Activated CD4-positive, alpha-beta T cell treated with anti-CD3 and anti-CD28 coated beads for 36 hours (primary cell): Measurements from ENCODE around the gene ACTL7B. TPM values are rescaled to one million over a fixed set of nuclear protein-coding genes. Genes with fewer than 3 reads are reported as not detected.
"Not testable (repeated sequence)": the region's sequence is repeated elsewhere in the genome, so short reads cannot be mapped to it uniquely, and the experiment has no call there.

Experiments used
- ATAC-seq: fragments of 200-7000 bp; cut with Tn5 transposase; one replicate; pipeline ENCODE4 v1.10.0; 2021; ENCODE audit warnings: mild to moderate bottlenecking, moderate library complexity
- CTCF ChIA-PET: fragments of 350-600 bp; sonication (Branson Sonifier 250); formaldehyde crosslinking; loops from one replicate; lab custom pipeline; 2021; ENCODE audit warnings: antibody characterized with exemption; lab: Charles Lee
- POLR2A ChIA-PET: fragments of 350-600 bp; sonication (Branson Sonifier 250); formaldehyde crosslinking; loops from one replicate; lab custom pipeline; 2021; ENCODE audit warnings: antibody characterized with exemption, inconsistent platforms; lab: Charles Lee
- DNase-seq: peaks from one replicate; pipeline ENCODE4 v3.0.0-alpha.2; 2020
- H3K27ac Mint-ChIP-seq: one replicate; pipeline ENCODE4 v1.8.0; 2021; ENCODE audit warnings: mixed read lengths
- H3K27me3 Mint-ChIP-seq: one replicate; pipeline ENCODE4 v1.8.0; 2021; ENCODE audit warnings: mixed read lengths
- H3K36me3 Mint-ChIP-seq: one replicate; pipeline ENCODE4 v1.8.0; 2021; ENCODE audit warnings: low read depth, mixed read lengths
- H3K4me1 Mint-ChIP-seq: one replicate; pipeline ENCODE4 v1.8.0; 2021; ENCODE audit warnings: mixed read lengths
- H3K4me3 Mint-ChIP-seq: one replicate; pipeline ENCODE4 v1.8.0; 2021; ENCODE audit warnings: mild to moderate bottlenecking, moderate library complexity, mixed read lengths
- H3K9me3 Mint-ChIP-seq: one replicate; pipeline ENCODE4 v1.8.0; 2021; ENCODE audit warnings: low read depth, mixed read lengths
- intact Hi-C, 2 experiments: fragments of 100-400 bp; cut with DNase I in 1 of 2; cut with micrococcal nuclease in 1 of 2; formaldehyde crosslinking; loops; one replicate each; pipeline versions ENCODE4 v1.14.2 to v1.15.1; 2022 to 2024; cut with DNase I, micrococcal nuclease
- total RNA-seq, 2 experiments: library from RNA; stranded (reverse); gene quantifications; one replicate each; pipeline ENCODE4 v1.2.3, GENCODE V29; 2021

ACTL7B gene, protein sequence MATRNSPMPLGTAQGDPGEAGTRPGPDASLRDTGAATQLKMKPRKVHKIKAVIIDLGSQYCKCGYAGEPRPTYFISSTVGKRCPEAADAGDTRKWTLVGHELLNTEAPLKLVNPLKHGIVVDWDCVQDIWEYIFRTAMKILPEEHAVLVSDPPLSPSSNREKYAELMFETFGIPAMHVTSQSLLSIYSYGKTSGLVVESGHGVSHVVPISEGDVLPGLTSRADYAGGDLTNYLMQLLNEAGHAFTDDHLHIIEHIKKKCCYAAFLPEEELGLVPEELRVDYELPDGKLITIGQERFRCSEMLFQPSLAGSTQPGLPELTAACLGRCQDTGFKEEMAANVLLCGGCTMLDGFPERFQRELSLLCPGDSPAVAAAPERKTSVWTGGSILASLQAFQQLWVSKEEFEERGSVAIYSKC
- total RNA-seq: not detected

GRCh38 chr9:108855888-108856287 lies at the start of gene ACTL7B:
ACTL7B (minus strand) TSS chr9:108855986; CDS start chr9:108855930, 56 bp downstream.
- no peaks in the 10 kb centered on the region for H3K9me3 Mint-ChIP-seq
- no peak within 1 kb of the TSS for H3K27ac Mint-ChIP-seq
- intact Hi-C loops: no loop called here
- CTCF ChIA-PET: no interaction called here
- H3K36me3 Mint-ChIP-seq: no peaks in the 10 kb centered on the region
- H3K4me1 Mint-ChIP-seq: peaks cover 3% of the 10 kb centered on the region
- H3K27me3 Mint-ChIP-seq: peaks cover 2% of the 10 kb centered on the region
- DNase-seq: no peak
- ATAC-seq: no peak
- POLR2A ChIA-PET: no interaction called here
- H3K4me3 Mint-ChIP-seq: no peak within 1 kb of the TSS

DNA sequence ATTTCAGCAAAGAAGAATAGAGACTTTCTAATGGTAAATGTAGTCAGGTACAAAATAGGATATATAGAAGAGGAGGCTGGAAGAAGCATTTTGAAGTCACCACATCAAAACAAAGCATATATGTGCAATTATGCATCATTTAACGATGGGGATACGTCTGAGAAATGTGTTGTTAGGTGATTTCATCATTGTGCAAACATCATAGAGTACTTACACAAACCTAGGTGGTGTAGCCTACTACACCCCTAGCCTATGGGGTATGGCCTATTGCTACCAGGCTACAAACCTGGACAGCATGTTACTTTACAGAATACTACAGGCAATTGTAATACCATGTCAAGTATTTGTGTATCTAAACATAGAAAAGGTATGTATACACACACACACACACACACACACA lies 49.7 kb upstream of the ACTL7B start:
- ChIA-PET CTCF (no interaction called here), POLR2A (no interaction called here)
- Mint-ChIP-seq H3K27me3 (no peaks in the 10 kb centered on the region), H3K4me1 (no peaks in the 10 kb centered on the region), H3K36me3 (peaks cover 47% of the 10 kb centered on the region), H3K27ac (no peak overlapping the region), H3K4me3 (no peak overlapping the region), H3K9me3 (no peaks in the 10 kb centered on the region)
- intact Hi-C loops: no loop called here
- DNase-seq (no peak), ATAC-seq (no peak)

- ATAC-seq (no peak), DNase-seq (no peak)
- Mint-ChIP-seq H3K4me3 (no peak overlapping the region), H3K36me3 (peaks cover 45% of the 10 kb centered on the region), H3K27me3 (no peaks in the 10 kb centered on the region), H3K4me1 (no peaks in the 10 kb centered on the region), H3K27ac (no peak overlapping the region), H3K9me3 (no peaks in the 10 kb centered on the region)
- intact Hi-C loops: no loop called here
- CTCF ChIA-PET: interaction anchor here (1.7 kb wide), 1 partner anchor 8 kb away, joined by 3 read pairs; no protein-coding TSS in a partner anchor
- POLR2A ChIA-PET: no interaction called here
Measured at GRCh38 chr9:108904161-108904560, 48.4 kb upstream of the ACTL7B start.

- CTCF ChIA-PET: interaction anchor here (1.7 kb wide), 1 partner anchor 8 kb away, joined by 3 read pairs; no protein-coding TSS in a partner anchor
- Mint-ChIP-seq H3K36me3 (peaks cover 44% of the 10 kb centered on the region), H3K27ac (no peak overlapping the region), H3K4me1 (no peaks in the 10 kb centered on the region), H3K27me3 (no peaks in the 10 kb centered on the region), H3K4me3 (no peak overlapping the region), H3K9me3 (no peaks in the 10 kb centered on the region)
- DNase-seq (no peak), ATAC-seq (no peak)
- intact Hi-C loops: no loop called here
- POLR2A ChIA-PET: no interaction called here
Measured at GRCh38 chr9:108903420-108904103, 47.8 kb upstream of the ACTL7B start.

DNA sequence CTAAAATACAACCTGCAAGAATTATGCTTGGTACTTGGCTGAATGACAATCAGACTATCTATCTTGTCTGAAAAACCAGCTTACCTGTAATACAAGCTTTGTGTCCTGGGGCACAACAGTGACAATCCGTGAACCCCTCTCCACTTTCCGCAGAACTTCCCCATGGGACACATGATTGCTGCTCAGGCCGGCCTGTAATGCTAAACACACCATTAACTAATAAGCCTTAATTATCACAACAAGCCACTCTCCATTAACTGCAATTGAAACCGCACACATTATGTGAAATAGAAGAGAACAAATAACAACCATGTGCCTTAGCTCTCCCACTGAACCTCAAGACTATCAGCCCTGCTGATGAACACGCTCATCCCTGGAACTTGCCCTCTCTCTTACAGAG lies 44.4 kb upstream of the ACTL7B start:
- no peak overlapping the region for H3K27ac Mint-ChIP-seq
- CTCF ChIA-PET: interaction anchor here (0.6 kb wide), 1 partner anchor 250 kb away, joined by 3 read pairs; no protein-coding TSS in a partner anchor
- no peak for ATAC-seq
- no peaks in the 10 kb centered on the region for H3K9me3 Mint-ChIP-seq
- peaks cover 49% of the 10 kb centered on the region for H3K36me3 Mint-ChIP-seq
- POLR2A ChIA-PET: no interaction called here
- intact Hi-C loops: no loop called here
- no peaks in the 10 kb centered on the region for H3K27me3 Mint-ChIP-seq
- no peaks in the 10 kb centered on the region for H3K4me1 Mint-ChIP-seq
- no peak for DNase-seq
- no peak overlapping the region for H3K4me3 Mint-ChIP-seq

DNA sequence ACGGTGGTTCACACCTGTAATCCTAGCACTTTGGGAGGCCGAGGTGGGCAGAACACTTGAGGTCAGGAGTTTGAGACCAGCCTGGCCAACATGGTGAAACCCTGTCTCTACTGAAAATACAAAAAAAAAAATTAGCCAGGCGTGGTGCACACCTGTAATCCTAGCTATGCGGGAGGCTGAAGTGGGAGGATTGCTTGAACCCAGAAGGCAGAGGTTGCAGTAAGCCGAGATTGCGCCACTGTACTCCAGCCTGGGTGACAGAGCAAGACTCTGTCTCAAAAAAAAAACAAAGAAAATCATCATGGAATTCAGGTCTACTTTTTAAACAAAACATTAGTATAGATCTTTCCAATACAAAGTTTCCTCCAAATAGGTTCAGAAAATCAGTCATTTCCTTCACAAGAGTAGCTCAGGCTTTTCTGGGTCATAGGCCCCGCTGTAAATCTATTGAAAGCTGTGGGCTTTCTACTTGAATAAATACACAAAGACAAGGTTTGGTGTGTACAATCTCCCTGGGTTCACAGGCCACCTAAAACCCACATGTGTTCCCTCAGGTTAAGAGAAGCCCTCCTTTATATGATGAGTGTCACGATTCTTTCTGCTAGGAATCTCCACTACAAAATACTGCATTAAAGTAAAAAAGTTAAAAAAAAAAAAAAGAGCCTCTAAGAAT lies 43.4 kb upstream of the ACTL7B start:
- H3K36me3 Mint-ChIP-seq: peaks cover 55% of the 10 kb centered on the region
- H3K27me3 Mint-ChIP-seq, H3K4me3 Mint-ChIP-seq, ATAC-seq, H3K9me3 Mint-ChIP-seq, H3K4me1 Mint-ChIP-seq, intact Hi-C loops, H3K27ac Mint-ChIP-seq, DNase-seq, POLR2A ChIA-PET: not testable (repeated sequence)
- CTCF ChIA-PET: interaction anchor here (0.6 to 1.2 kb wide), 2 partner anchors 11 to 249 kb away, joined by 3 to 4 read pairs; no protein-coding TSS in a partner anchor

DNA sequence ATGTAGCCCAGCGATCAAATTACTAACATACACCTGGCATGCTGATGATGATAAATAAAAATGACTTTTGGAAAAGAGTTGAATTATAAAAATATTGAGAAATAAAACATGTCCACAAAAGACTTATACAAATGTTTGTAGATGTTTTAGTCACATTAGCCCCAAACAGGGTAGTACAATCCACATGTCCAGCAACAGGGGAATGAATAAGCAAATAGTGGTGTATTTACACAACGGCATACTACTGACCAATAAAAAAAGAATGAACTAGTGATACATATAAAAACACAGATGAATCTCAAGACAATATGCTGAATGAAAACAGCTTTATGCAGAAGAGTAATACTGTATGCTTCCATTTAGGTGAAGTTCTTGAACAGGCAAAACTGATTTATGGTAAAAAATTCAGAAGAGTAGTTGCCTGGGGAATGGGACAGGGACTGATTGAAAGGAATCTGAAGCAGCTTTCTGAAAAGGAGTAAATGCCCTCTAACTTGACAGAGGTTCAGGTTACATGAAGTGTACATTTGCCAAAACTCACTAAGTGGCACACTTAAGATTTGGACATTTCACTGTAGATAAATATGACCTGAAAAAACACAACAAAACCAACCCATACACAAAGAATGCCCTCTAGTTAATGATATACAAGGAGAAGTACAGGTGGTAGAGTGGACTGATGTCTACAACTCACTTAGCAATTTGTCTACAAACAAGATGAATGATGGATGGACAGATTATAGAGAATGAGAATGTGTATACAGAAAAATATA lies 41.7 kb upstream of the ACTL7B start:
- peaks cover 52% of the 10 kb centered on the region for H3K36me3 Mint-ChIP-seq
- ATAC-seq (no peak), DNase-seq (no peak)
- H3K4me3 Mint-ChIP-seq: no peak overlapping the region
- ChIA-PET POLR2A (no interaction called here), CTCF (no interaction called here)
- H3K9me3 Mint-ChIP-seq: no peaks in the 10 kb centered on the region
- H3K4me1 Mint-ChIP-seq: no peaks in the 10 kb centered on the region
- no peaks in the 10 kb centered on the region for H3K27me3 Mint-ChIP-seq
- intact Hi-C loops: no loop called here
- no peak overlapping the region for H3K27ac Mint-ChIP-seq

DNA sequence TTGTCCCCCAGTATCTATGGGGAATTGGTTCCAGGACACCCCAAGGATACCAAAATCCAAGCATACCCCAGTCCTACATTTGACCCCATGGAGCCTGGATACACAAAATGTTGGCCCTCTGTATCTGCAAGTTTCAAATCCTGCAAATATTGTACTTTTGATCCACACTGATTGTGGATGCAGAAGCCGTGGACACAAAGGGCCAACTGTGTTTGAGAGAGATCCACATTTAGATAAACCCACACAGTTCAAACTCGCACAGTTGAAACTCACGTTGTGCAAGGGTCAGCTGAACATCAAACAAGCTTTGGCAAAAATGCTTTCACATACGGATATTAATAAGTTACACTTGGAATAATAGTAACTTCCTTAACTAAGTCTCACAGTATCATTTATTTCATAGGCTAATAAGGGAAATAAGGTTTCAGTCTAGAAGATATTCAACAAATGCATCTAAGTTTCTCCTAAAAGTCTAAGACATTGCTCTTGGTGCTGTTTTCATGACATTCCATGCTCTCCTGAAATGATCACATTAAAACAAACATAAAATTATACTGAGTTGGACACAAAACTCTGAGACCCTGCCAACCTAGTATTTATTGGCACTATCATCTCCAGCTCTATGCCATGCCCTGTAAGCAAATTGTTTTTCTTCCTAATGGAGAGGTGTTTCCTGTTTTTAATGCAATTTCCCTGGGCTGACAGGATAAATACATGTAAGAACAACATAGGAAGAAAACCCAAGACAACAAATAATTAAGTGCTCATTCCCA lies 38.6 kb upstream of the ACTL7B start:
- no peak for ATAC-seq
- ChIA-PET CTCF (interaction anchor here (0.6 kb wide), 1 partner anchor 1414 kb away, joined by 3 read pairs; no protein-coding TSS in a partner anchor), POLR2A (no interaction called here)
- peaks cover 2% of the 10 kb centered on the region for H3K4me1 Mint-ChIP-seq
- H3K4me3 Mint-ChIP-seq: no peak overlapping the region
- H3K27me3 Mint-ChIP-seq: no peaks in the 10 kb centered on the region
- no peak overlapping the region for H3K27ac Mint-ChIP-seq
- no peaks in the 10 kb centered on the region for H3K9me3 Mint-ChIP-seq
- H3K36me3 Mint-ChIP-seq: peaks cover 60% of the 10 kb centered on the region
- DNase-seq: no peak
- intact Hi-C loops: no loop called here

- peaks cover 56% of the 10 kb centered on the region for H3K36me3 Mint-ChIP-seq
- peaks cover 20% of the 10 kb centered on the region for H3K4me1 Mint-ChIP-seq
- H3K4me3 Mint-ChIP-seq: no peak overlapping the region
- DNase-seq: no peak
- H3K27ac Mint-ChIP-seq: no peak overlapping the region
- POLR2A ChIA-PET: no interaction called here
- H3K9me3 Mint-ChIP-seq: no peaks in the 10 kb centered on the region
- ATAC-seq: no peak
- CTCF ChIA-PET: interaction anchor here (0.7 to 1.2 kb wide), 4 partner anchors 12 to 63 kb away, joined by 3 read pairs; no protein-coding TSS in a partner anchor
- intact Hi-C loops: loop anchor here in 1 of 2 experiments (1.0 to 5.0 kb wide), 2 partner anchors 228 to 432 kb away; partner anchors contain the start of genes EPB41L4B and TMEM245
- H3K27me3 Mint-ChIP-seq: no peaks in the 10 kb centered on the region
Measured at GRCh38 chr9:108889649-108890067, 33.9 kb upstream of the ACTL7B start.

- H3K4me1 Mint-ChIP-seq: peaks cover 20% of the 10 kb centered on the region
- intact Hi-C loops: loop anchor here in 1 of 2 experiments (1.0 to 5.0 kb wide), 4 partner anchors 48 to 295 kb away; partner anchors contain the start of genes ABITRAM, CTNNAL1, ELP1 and TMEM245
- H3K27ac Mint-ChIP-seq: peak overlapping the region; percentile 77
- CTCF ChIA-PET: interaction anchor here (1.2 kb wide), 1 partner anchor 67 kb away, joined by 4 read pairs; no protein-coding TSS in a partner anchor
- POLR2A ChIA-PET: interaction anchor here (1.3 kb wide), 1 partner anchor 10 kb away, joined by 3 read pairs; no protein-coding TSS in a partner anchor
- H3K9me3 Mint-ChIP-seq, ATAC-seq, H3K27me3 Mint-ChIP-seq, DNase-seq: not testable (repeated sequence)
- peaks cover 46% of the 10 kb centered on the region for H3K36me3 Mint-ChIP-seq
- H3K4me3 Mint-ChIP-seq: peak overlapping the region; percentile 50
Measured at GRCh38 chr9:108886594-108887271, 30.9 kb upstream of the ACTL7B start.
